Measurements from ENCODE around the gene ACVRL1.

The ACVRL1 gene

GRCh38 chr12:51914034-51914923 lies 7.0 kb downstream of the ACVRL1 start:
- H3K4me3 ChIP-seq (ENCODE audit: low read depth, low read length) = no peak overlapping the region
- no peak for TF ChIP-seq CTCF (conservative IDR thresholded peaks at IDR 0.05; ENCODE audit: low read depth, low read length)
- no peak for DNase-seq (ENCODE audit: low read depth)

GRCh38 chr12:51915003-51915625 lies 7.8 kb downstream of the ACVRL1 start:
- DNase-seq (ENCODE audit: low read depth) = no peak
- TF ChIP-seq CTCF (conservative IDR thresholded peaks at IDR 0.05; ENCODE audit: low read depth, low read length) = no peak
- H3K4me3 ChIP-seq (ENCODE audit: low read depth, low read length) = no peak overlapping the region

- no peak for TF ChIP-seq CTCF (conservative IDR thresholded peaks at IDR 0.05; ENCODE audit: low read depth, low read length)
- no peak overlapping the region for H3K4me3 ChIP-seq (ENCODE audit: low read depth, low read length)
- no peak for DNase-seq (ENCODE audit: low read depth)
These were observed 8.6 kb downstream of the ACVRL1 start for GRCh38 chr12:51915951-51916350.

GRCh38 chr12:51917041-51917590 lies 9.8 kb downstream of the ACVRL1 start:
- H3K4me3 ChIP-seq (ENCODE audit: low read depth, low read length) = no peak overlapping the region
- no peak for TF ChIP-seq CTCF (conservative IDR thresholded peaks at IDR 0.05; ENCODE audit: low read depth, low read length)
- DNase-seq (ENCODE audit: low read depth) = no peak

GRCh38 chr12:51917746-51918453 lies 10.6 kb downstream of the ACVRL1 start:
- no peak for TF ChIP-seq CTCF (conservative IDR thresholded peaks at IDR 0.05; ENCODE audit: low read depth, low read length)
- no peak for DNase-seq (ENCODE audit: low read depth)
- H3K4me3 ChIP-seq (ENCODE audit: low read depth, low read length) = no peak overlapping the region

GRCh38 chr12:51920046-51920445 lies 12.7 kb downstream of the ACVRL1 start:
- no peak for DNase-seq (ENCODE audit: low read depth)
- no peak overlapping the region for H3K4me3 ChIP-seq (ENCODE audit: low read depth, low read length)
- no peak for TF ChIP-seq CTCF (conservative IDR thresholded peaks at IDR 0.05; ENCODE audit: low read depth, low read length)

Data from choroid plexus epithelial cell (primary cell).